ENCODE data around the gene GABRA6.

Gene GABRA6

DNA sequence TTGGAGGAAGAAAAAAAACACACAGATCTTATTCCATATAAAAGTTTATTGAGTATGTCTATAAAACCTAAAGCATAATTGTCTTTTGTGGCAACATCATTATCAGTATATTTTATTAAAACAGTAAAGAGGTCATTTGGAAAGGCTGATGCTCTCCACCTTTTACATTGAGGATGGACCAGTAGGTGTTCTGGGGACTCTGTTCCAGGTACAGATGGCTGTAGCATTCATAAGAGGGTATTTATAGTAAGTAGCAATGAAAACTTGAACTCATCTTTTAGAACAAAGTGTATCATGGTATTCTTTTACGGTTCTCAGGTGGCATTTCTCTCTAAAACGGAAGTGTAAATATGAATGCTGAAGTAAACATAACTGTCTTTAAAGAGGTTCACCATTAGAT lies 1.8 kb downstream of the GABRA6 start:
- Histone ChIP-seq H3K4me3 (ENCODE audit: low read depth, low read length) (no peak overlapping the region), H3K9ac (no peak overlapping the region), H3K79me2 (no peaks in the 10 kb centered on the region), H3K4me2 (ENCODE audit: low read length) (no peak overlapping the region), H3K36me3 (ENCODE audit: control insufficient read depth, insufficient read depth, low read length) (no peaks in the 10 kb centered on the region), H3K9me3 (ENCODE audit: control insufficient read depth, low read length) (no peaks in the 10 kb centered on the region), H3K27me3 (ENCODE audit: control insufficient read depth, insufficient read depth, low read length) (no peaks in the 10 kb centered on the region), H3K4me1 (no peaks in the 10 kb centered on the region), H2AFZ (no peak overlapping the region), H3K27ac (no peak overlapping the region)
- TF ChIP-seq, protein P1, sequence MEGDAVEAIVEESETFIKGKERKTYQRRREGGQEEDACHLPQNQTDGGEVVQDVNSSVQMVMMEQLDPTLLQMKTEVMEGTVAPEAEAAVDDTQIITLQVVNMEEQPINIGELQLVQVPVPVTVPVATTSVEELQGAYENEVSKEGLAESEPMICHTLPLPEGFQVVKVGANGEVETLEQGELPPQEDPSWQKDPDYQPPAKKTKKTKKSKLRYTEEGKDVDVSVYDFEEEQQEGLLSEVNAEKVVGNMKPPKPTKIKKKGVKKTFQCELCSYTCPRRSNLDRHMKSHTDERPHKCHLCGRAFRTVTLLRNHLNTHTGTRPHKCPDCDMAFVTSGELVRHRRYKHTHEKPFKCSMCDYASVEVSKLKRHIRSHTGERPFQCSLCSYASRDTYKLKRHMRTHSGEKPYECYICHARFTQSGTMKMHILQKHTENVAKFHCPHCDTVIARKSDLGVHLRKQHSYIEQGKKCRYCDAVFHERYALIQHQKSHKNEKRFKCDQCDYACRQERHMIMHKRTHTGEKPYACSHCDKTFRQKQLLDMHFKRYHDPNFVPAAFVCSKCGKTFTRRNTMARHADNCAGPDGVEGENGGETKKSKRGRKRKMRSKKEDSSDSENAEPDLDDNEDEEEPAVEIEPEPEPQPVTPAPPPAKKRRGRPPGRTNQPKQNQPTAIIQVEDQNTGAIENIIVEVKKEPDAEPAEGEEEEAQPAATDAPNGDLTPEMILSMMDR (IDR thresholded peaks at IDR 0.05), result no peak

DNA sequence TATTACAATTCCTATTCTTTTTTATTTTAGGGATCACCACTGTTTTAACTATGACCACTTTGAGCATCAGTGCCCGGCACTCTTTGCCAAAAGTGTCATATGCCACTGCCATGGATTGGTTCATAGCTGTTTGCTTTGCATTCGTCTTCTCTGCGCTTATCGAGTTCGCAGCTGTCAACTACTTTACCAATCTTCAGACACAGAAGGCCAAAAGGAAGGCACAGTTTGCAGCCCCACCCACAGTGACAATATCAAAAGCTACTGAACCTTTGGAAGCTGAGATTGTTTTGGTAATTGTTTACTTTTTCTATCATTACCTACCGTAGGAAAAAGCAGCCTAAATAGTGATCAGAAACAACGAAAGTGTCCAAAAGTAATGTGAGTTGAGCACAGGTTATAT lies 6.4 kb downstream of the GABRA6 start:
- Histone ChIP-seq H3K4me2 (ENCODE audit: low read length) (no peak overlapping the region), H3K9ac (no peak overlapping the region), H3K9me3 (ENCODE audit: control insufficient read depth, low read length) (no peaks in the 10 kb centered on the region), H3K4me3 (ENCODE audit: low read depth, low read length) (no peak overlapping the region), H3K4me1 (no peaks in the 10 kb centered on the region), H3K36me3 (ENCODE audit: control insufficient read depth, insufficient read depth, low read length) (no peaks in the 10 kb centered on the region), H3K27me3 (ENCODE audit: control insufficient read depth, insufficient read depth, low read length) (no peaks in the 10 kb centered on the region), H2AFZ (no peak overlapping the region), H3K27ac (no peak overlapping the region), H3K79me2 (no peaks in the 10 kb centered on the region)
- TF ChIP-seq, protein P1 (IDR thresholded peaks at IDR 0.05), result no peak

DNA sequence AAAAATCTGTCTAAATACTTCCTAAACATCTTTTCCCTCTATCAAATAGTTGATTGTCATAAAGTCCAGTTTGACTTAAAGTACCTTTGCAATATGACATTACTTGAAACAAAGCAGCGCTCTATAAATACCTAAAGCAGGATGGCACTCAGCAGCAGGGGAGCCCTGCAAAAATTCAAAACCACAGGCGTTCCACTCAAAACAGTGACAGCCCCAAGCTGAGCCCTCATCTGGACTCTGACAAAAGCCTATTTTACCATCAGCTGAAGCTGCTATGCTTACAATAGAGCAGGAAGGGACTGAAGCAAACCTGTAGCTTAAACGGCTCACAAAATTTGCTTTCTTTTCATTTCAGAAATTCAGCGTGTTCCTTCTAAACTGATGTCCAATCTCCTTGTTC lies 11.5 kb downstream of the GABRA6 start:
- H2AFZ ChIP-seq, result no peak overlapping the region
- H3K27me3 ChIP-seq (ENCODE audit: control insufficient read depth, insufficient read depth, low read length), result no peaks in the 10 kb centered on the region
- H3K27ac ChIP-seq, result no peak overlapping the region
- no peak overlapping the region for H3K4me2 ChIP-seq (ENCODE audit: low read length)
- TF ChIP-seq, protein P1 (IDR thresholded peaks at IDR 0.05), result no peak
- H3K4me1 ChIP-seq, result no peaks in the 10 kb centered on the region
- H3K9me3 ChIP-seq (ENCODE audit: control insufficient read depth, low read length), result no peaks in the 10 kb centered on the region
- no peak overlapping the region for H3K4me3 ChIP-seq (ENCODE audit: low read depth, low read length)
- H3K9ac ChIP-seq, result no peak overlapping the region
- no peaks in the 10 kb centered on the region for H3K36me3 ChIP-seq (ENCODE audit: control insufficient read depth, insufficient read depth, low read length)
- no peaks in the 10 kb centered on the region for H3K79me2 ChIP-seq

DNA sequence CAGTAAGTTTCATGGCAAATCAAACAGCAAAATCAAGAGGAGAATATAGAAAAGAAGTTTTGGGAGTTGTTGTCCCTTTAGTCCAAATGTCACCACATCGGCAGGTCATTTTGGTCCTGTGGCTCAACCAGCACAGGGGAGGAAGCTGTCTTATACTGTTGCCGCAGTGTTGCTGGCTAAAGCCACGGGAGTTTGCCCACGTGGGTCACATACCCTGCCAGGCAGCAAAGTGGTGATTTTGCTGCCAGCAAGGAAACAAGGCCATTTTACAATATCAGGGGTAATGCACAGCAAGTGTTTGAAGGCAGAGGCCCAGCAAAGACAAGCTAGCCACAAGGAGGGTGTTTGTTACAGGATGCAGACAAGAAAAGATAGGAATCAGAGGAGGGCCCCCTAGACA lies 14.5 kb downstream of the GABRA6 start:
- Histone ChIP-seq H3K9ac (no peak overlapping the region), H3K9me3 (ENCODE audit: control insufficient read depth, low read length) (no peaks in the 10 kb centered on the region), H3K27me3 (ENCODE audit: control insufficient read depth, insufficient read depth, low read length) (no peaks in the 10 kb centered on the region), H3K27ac (no peak overlapping the region), H3K4me3 (ENCODE audit: low read depth, low read length) (no peak overlapping the region), H3K4me2 (ENCODE audit: low read length) (no peak overlapping the region), H3K4me1 (no peaks in the 10 kb centered on the region), H2AFZ (no peak overlapping the region), H3K36me3 (ENCODE audit: control insufficient read depth, insufficient read depth, low read length) (no peaks in the 10 kb centered on the region), H3K79me2 (no peaks in the 10 kb centered on the region)
- TF ChIP-seq, protein P1 (IDR thresholded peaks at IDR 0.05), result no peak

DNA sequence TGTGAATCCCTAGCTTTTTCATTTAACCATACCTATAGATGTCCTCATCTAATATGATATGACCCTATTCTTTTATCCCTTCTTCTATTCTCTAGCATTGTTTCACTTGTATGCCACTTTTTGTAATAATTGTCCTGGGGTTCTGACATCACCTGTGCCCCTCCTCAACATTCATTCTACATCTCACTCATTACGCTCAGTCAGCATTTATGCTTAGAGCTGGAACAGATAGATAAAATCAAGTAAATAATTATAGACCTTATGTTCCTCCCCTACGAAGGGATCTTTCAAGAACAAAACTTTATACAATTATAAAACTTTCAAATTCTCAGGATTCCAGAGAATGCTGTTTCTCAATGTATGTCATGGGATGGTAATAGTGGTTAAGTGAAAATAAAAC lies 18.0 kb downstream of the GABRA6 start:
- Histone ChIP-seq H3K4me1 (no peaks in the 10 kb centered on the region), H3K79me2 (no peaks in the 10 kb centered on the region), H3K9ac (no peak overlapping the region), H3K4me2 (ENCODE audit: low read length) (no peak overlapping the region), H2AFZ (no peak overlapping the region), H3K9me3 (ENCODE audit: control insufficient read depth, low read length) (no peaks in the 10 kb centered on the region), H3K27me3 (ENCODE audit: control insufficient read depth, insufficient read depth, low read length) (no peaks in the 10 kb centered on the region), H3K36me3 (ENCODE audit: control insufficient read depth, insufficient read depth, low read length) (no peaks in the 10 kb centered on the region), H3K27ac (no peak overlapping the region), H3K4me3 (ENCODE audit: low read depth, low read length) (no peak overlapping the region)
- TF ChIP-seq, protein P1 (IDR thresholded peaks at IDR 0.05), result no peak
